Stimulated activated CD8-positive, alpha-beta memory T cell treated with anti-CD3 and anti-CD28 coated beads, Interleukin-2, amount 100 ng/mL, for 48 hours (primary cell): ENCODE data around the gene LRRC37A2.
"Not testable (repeated sequence)": the region's sequence is repeated elsewhere in the genome, so short reads cannot be mapped to it uniquely, and the experiment has no call there.

Experiments used
- DNase-seq, 2 donors: peaks; one replicate each; pipeline ENCODE4 v3.0.0-alpha.2; 2020; ENCODE audit warnings: low read depth in 2 of 2

LRRC37A2 gene

GRCh38 chr17:46512168-46512567 lies at the start of gene LRRC37A2:
Gene LRRC37A2, plus strand, starts transcription at chr17:46512468. Its CDS starts 245 bp downstream, at chr17:46512713.
- DNase-seq: not testable (repeated sequence)

GRCh38 chr17:46467618-46468017 lies 44.6 kb upstream of the LRRC37A2 start:
- not testable (repeated sequence) for DNase-seq

GRCh38 chr17:46474489-46474888 lies 37.8 kb upstream of the LRRC37A2 start:
- DNase-seq: not testable (repeated sequence)

- not testable (repeated sequence) for DNase-seq
Observed at GRCh38 chr17:46475583-46475982, 36.7 kb upstream of the LRRC37A2 start.

GRCh38 chr17:46478823-46479222 lies 33.4 kb upstream of the LRRC37A2 start:
- DNase-seq: not testable (repeated sequence)

GRCh38 chr17:46481310-46481709 lies 31.0 kb upstream of the LRRC37A2 start:
- DNase-seq: not testable (repeated sequence)

GRCh38 chr17:46492021-46492420 lies 20.2 kb upstream of the LRRC37A2 start:
- not testable (repeated sequence) for DNase-seq

GRCh38 chr17:46499437-46500139 lies 12.7 kb upstream of the LRRC37A2 start:
- not testable (repeated sequence) for DNase-seq

- not testable (repeated sequence) for DNase-seq
Observed at GRCh38 chr17:46505896-46506295, 6.4 kb upstream of the LRRC37A2 start.

GRCh38 chr17:46534716-46535115 lies 22.4 kb downstream of the LRRC37A2 start:
- not testable (repeated sequence) for DNase-seq

- DNase-seq: not testable (repeated sequence)
Observed at GRCh38 chr17:46548607-46549006, 36.3 kb downstream of the LRRC37A2 start.

- DNase-seq: not testable (repeated sequence)
Observed at GRCh38 chr17:46559155-46559554, 46.9 kb downstream of the LRRC37A2 start.

- DNase-seq: not testable (repeated sequence)
Observed at GRCh38 chr17:46560048-46560447, 47.8 kb downstream of the LRRC37A2 start.

GRCh38 chr17:46566284-46566683 lies 54.0 kb downstream of the LRRC37A2 start:
- not testable (repeated sequence) for DNase-seq

GRCh38 chr17:46566980-46567379 lies 54.7 kb downstream of the LRRC37A2 start:
- not testable (repeated sequence) for DNase-seq

- DNase-seq: not testable (repeated sequence)
Observed at GRCh38 chr17:46571796-46572195, 59.5 kb downstream of the LRRC37A2 start.

- DNase-seq: peak; percentile 16 to 62
Observed at GRCh38 chr17:46579083-46580075, 67.1 kb downstream of the LRRC37A2 start, which contains the start of gene ARL17A. Gene ARL17A, minus strand, starts transcription at chr17:46579691. Its CDS starts 3,369 bp downstream, at chr17:46576322.

GRCh38 chr17:46580082-46580481 lies 67.8 kb downstream of the LRRC37A2 start:
- DNase-seq: not testable (repeated sequence)

GRCh38 chr17:46585444-46585843 lies 73.2 kb downstream of the LRRC37A2 start:
- not testable (repeated sequence) for DNase-seq

- DNase-seq: not testable (repeated sequence)
Observed at GRCh38 chr17:46590157-46591146, 78.2 kb downstream of the LRRC37A2 start, which contains the start of gene NSF. Gene NSF, plus strand, starts transcription at chr17:46590669. Its CDS starts 107 bp downstream, at chr17:46590776.

GRCh38 chr17:46591332-46591731 lies 79.1 kb downstream of the LRRC37A2 start:
- DNase-seq: not testable (repeated sequence)
